ENCODE data around the gene ABCC8. TPM values are rescaled to one million over a fixed set of nuclear protein-coding genes. Genes with fewer than 3 reads are reported as not detected.
"Not testable (repeated sequence)": the region's sequence is repeated elsewhere in the genome, so short reads cannot be mapped to it uniquely, and the experiment has no call there.

ABCC8 gene
- total and polyA plus RNA-seq, 2 donors (not counting 3 experiments of a cell fraction or from before 2014, with no cell fraction given), result not detected

DNA sequence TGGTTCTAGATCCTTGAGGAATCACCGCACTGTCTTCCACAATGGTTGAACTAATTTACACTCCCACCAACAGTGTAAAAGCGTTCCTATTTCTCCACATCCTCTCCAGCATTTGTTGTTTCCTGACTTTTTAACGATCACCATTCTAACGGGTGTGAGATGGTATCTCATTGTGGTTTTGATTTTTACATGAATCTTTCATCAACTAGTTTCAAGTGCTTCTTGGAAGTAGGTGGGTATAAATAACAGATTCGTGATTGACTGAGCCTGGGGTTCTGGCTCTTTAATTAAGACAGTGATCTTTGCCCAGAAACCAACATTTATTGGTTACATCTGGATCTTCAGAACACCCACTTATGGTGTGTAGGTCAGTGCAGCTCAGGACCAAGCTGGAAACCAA is 50.4 kb downstream of the ABCC8 start:
- H3K4me1 ChIP-seq (ENCODE audit: control insufficient read depth, extremely low read depth, insufficient read depth, low read length); H3K27ac ChIP-seq (ENCODE audit: insufficient read depth, low read depth, low read length); H3K9me3 ChIP-seq (replicated peaks; ENCODE audit: control insufficient read depth, insufficient read depth, low read length); H3K9ac ChIP-seq (replicated peaks; ENCODE audit: extremely low read depth, insufficient read depth, low read length); H4K20me1 ChIP-seq (replicated peaks; ENCODE audit: control insufficient read depth, extremely low read depth, insufficient read depth, low read length); DNase-seq (ENCODE audit: low read depth, low spot score); H3K9me1 ChIP-seq (replicated peaks; ENCODE audit: control insufficient read depth, extremely low read depth, insufficient read depth, low read length); FAIRE-seq; H3K4me3 ChIP-seq (replicated peaks in 1 of 3; ENCODE audit: insufficient read depth in 1 of 3, low read depth in 1 of 3, low read length in 3 of 3); dilution Hi-C loops (cut with MboI; ENCODE audit: extremely low pct_ligation_motif_present, low sequenced_read_pairs); intact Hi-C loops (cut with micrococcal nuclease); CTCF ChIA-PET; H3K79me2 ChIP-seq (ENCODE audit: control insufficient read depth, insufficient read depth, low read length); H3K4me2 ChIP-seq (ENCODE audit: insufficient read depth, low read length); H3K27me3 ChIP-seq (ENCODE audit: control insufficient read depth in 2 of 2, insufficient read depth in 2 of 2, low read length in 2 of 2); POLR2A ChIA-PET; BruUV-seq (replicated peaks); H3K36me3 ChIP-seq (ENCODE audit: control insufficient read depth in 2 of 2, extremely low read depth in 1 of 2, insufficient read depth in 2 of 2, low read length in 2 of 2); H2AFZ ChIP-seq (ENCODE audit: low read depth, low read length): not testable (repeated sequence)

GRCh38 chr11:17423533-17424310 is 52.9 kb downstream of the ABCC8 start:
- FAIRE-seq, result no peak
- Histone ChIP-seq H3K4me1 (ENCODE audit: control insufficient read depth, extremely low read depth, insufficient read depth, low read length) (no peaks in the 10 kb centered on the region), H3K9me3 (replicated peaks; ENCODE audit: control insufficient read depth, insufficient read depth, low read length) (no peaks in the 10 kb centered on the region), H3K36me3 (ENCODE audit: control insufficient read depth in 2 of 2, extremely low read depth in 1 of 2, insufficient read depth in 2 of 2, low read length in 2 of 2) (no peaks in the 10 kb centered on the region), H3K9ac (replicated peaks; ENCODE audit: extremely low read depth, insufficient read depth, low read length) (no peak overlapping the region), H3K4me3 (replicated peaks in 1 of 3; ENCODE audit: insufficient read depth in 1 of 3, low read depth in 1 of 3, low read length in 3 of 3) (no peak overlapping the region), H3K27me3 (ENCODE audit: control insufficient read depth in 2 of 2, insufficient read depth in 2 of 2, low read length in 2 of 2) (peaks cover 2 to 10% of the 10 kb centered on the region in 2 experiments), H3K9me1 (replicated peaks; ENCODE audit: control insufficient read depth, extremely low read depth, insufficient read depth, low read length) (no peaks in the 10 kb centered on the region), H4K20me1 (replicated peaks; ENCODE audit: control insufficient read depth, extremely low read depth, insufficient read depth, low read length) (no peaks in the 10 kb centered on the region), H2AFZ (ENCODE audit: low read depth, low read length) (no peak overlapping the region), H3K4me2 (ENCODE audit: insufficient read depth, low read length) (no peak overlapping the region), H3K79me2 (ENCODE audit: control insufficient read depth, insufficient read depth, low read length) (no peaks in the 10 kb centered on the region), H3K27ac (ENCODE audit: insufficient read depth, low read depth, low read length) (no peak overlapping the region)
- intact Hi-C loops (cut with micrococcal nuclease) (no loop called here), dilution Hi-C loops (cut with MboI; ENCODE audit: extremely low pct_ligation_motif_present, low sequenced_read_pairs) (no loop called here)
- ChIA-PET POLR2A (no interaction called here), CTCF (interaction anchor here (1.1 kb wide), 1 partner anchor 40 kb away, joined by 3 read pairs; no protein-coding TSS in a partner anchor)
- DNase-seq (ENCODE audit: low read depth, low spot score), result no peak
- TF ChIP-seq POLR2AphosphoS5 (IDR thresholded peaks at IDR 0.05; ENCODE audit: insufficient read depth, low read depth, low read length) (no peak), GATA2 (IDR thresholded peaks at IDR 0.05; ENCODE audit: insufficient read depth, insufficient read length, low read depth, low read length) (no peak), MYC (IDR thresholded peaks at IDR 0.05; ENCODE audit: low read depth, low read length) (no peak)
- TF ChIP-seq, protein P1, sequence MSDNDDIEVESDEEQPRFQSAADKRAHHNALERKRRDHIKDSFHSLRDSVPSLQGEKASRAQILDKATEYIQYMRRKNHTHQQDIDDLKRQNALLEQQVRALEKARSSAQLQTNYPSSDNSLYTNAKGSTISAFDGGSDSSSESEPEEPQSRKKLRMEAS (IDR thresholded peaks at IDR 0.05; ENCODE audit: insufficient read depth, insufficient read length), result no peak
- BruUV-seq (replicated peaks), result no TSS peak

Data from endothelial cell of umbilical vein (primary cell).